IPS-18a (cell line): ENCODE measurements around the gene B2M.
"Not testable (repeated sequence)": the region's sequence is repeated elsewhere in the genome, so short reads cannot be mapped to it uniquely, and the experiment has no call there.

Experiments used
- H3K27ac ChIP-seq: one replicate; pipeline ENCODE4 v1.5.1; 2013; ENCODE audit warnings: low read length
- H3K27me3 ChIP-seq: one replicate; pipeline ENCODE4 v1.6.1; 2013; ENCODE audit warnings: mild to moderate bottlenecking, low read length; ENCODE audit not compliant: control insufficient read depth, insufficient read depth
- H3K36me3 ChIP-seq: one replicate; pipeline ENCODE4 v1.6.1; 2013; ENCODE audit warnings: low read depth, low read length; ENCODE audit not compliant: control insufficient read depth
- H3K4me1 ChIP-seq: one replicate; pipeline ENCODE4 v1.6.1; 2013; ENCODE audit warnings: low read depth, low read length; ENCODE audit not compliant: control insufficient read depth
- H3K4me3 ChIP-seq: one replicate; pipeline ENCODE4 v1.5.1; 2013; ENCODE audit warnings: low read length
- H3K9ac ChIP-seq: one replicate; pipeline ENCODE4 v1.6.1; 2013; ENCODE audit warnings: mild to moderate bottlenecking, low read length, moderate library complexity
- H3K9me3 ChIP-seq: one replicate; pipeline ENCODE4 v1.6.1; 2013; ENCODE audit warnings: low read depth, low read length; ENCODE audit not compliant: control insufficient read depth

B2M gene

DNA sequence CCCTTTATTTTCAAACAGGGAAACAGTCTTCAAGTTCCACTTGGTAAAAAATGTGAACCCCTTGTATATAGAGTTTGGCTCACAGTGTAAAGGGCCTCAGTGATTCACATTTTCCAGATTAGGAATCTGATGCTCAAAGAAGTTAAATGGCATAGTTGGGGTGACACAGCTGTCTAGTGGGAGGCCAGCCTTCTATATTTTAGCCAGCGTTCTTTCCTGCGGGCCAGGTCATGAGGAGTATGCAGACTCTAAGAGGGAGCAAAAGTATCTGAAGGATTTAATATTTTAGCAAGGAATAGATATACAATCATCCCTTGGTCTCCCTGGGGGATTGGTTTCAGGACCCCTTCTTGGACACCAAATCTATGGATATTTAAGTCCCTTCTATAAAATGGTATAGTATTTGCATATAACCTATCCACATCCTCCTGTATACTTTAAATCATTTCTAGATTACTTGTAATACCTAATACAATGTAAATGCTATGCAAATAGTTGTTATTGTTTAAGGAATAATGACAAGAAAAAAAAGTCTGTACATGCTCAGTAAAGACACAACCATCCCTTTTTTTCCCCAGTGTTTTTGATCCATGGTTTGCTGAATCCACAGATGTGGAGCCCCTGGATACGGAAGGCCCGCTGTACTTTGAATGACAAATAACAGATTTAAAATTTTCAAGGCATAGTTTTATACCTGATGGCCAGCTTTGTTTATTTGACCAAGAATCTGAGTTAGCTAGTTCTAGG lies 7.0 kb downstream of the B2M start:
- H3K36me3 ChIP-seq, result peaks cover 28% of the 10 kb centered on the region
- H3K4me1 ChIP-seq, result no peaks in the 10 kb centered on the region
- H3K27ac ChIP-seq, result no peak overlapping the region
- no peaks in the 10 kb centered on the region for H3K27me3 ChIP-seq
- no peak overlapping the region for H3K4me3 ChIP-seq
- no peaks in the 10 kb centered on the region for H3K9me3 ChIP-seq
- no peak overlapping the region for H3K9ac ChIP-seq

DNA sequence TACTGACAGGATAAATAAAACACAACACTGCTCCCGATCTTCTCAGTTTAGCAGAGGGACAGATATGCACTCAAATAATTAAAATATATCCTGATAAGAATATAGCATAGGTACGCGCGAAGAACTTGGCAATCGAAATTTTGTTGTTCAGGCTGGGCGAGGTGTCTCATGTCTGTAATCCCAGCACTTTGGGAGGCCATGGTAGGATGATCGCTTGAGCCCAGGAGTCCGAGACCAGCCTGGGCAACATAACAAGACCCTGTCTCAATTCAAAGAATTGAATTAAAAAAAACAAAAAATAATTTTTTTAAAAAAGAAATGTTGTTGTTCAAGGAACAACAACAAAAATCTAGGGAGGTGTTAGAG lies 7.6 kb downstream of the B2M start:
- H3K27me3 ChIP-seq, result no peaks in the 10 kb centered on the region
- H3K9ac ChIP-seq, result no peak overlapping the region
- H3K27ac ChIP-seq, result no peak overlapping the region
- H3K36me3 ChIP-seq, result peaks cover 28% of the 10 kb centered on the region
- no peaks in the 10 kb centered on the region for H3K4me1 ChIP-seq
- H3K9me3 ChIP-seq, result no peaks in the 10 kb centered on the region
- no peak overlapping the region for H3K4me3 ChIP-seq

DNA sequence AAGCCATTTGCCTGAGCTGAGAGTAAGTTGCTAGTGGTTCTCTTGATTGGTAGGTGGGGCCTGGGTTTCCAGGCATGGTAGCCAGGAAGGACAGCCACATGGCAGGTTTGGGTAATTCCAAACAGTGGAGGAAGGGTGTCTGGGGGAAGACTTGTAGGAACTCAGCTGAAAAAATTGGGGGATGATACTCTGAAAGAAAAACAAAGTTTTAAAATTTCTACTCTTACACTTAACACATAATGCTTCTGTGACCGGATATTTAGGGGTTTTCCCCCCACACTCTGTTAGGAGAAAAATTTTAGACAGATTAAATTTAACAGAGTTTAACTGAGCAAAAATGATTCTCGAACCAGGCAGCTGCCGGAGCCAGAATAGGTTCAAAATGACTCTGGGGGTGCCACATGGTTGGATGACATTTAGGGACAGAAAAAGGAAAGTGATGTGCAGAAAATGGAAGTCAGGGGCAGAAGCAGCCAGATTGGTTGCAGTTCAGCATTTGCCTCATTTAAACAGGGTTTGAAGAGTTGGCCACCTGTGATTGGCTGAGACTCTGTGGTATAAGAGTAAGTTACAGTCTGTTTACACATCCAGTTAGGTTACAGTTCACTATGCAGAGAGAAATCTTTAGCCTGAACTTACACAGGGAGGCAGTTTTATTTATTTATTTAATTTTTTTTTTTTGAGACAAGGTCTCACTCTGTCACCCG lies 8.1 kb downstream of the B2M start:
- H3K4me1 ChIP-seq, result no peaks in the 10 kb centered on the region
- H3K9ac ChIP-seq, result no peak overlapping the region
- H3K4me3 ChIP-seq, result no peak overlapping the region
- H3K27ac ChIP-seq, result no peak overlapping the region
- H3K27me3 ChIP-seq, result no peaks in the 10 kb centered on the region
- H3K36me3 ChIP-seq, result peaks cover 28% of the 10 kb centered on the region
- H3K9me3 ChIP-seq, result no peaks in the 10 kb centered on the region

DNA sequence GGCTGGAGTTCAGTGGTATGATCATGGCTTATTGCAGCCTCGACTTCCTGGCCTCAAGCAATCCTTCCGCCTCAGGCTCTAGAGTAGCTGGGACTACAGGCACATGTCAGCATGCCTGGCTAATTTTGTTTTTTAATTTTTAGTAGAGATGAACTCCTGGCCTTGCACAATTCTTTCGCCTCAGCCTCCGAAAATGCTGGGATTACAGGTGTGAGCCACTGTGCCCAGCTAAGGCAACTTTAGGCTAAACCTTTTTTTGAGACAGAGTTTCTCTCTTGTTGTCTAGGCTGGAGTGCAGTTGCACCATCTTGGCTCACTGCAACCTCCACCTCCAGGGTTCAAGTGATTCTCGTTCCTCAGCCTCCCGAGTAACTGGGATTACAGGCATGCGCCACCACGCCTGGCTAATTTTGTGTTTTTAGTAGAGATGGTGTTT lies 8.7 kb downstream of the B2M start:
- H3K9ac ChIP-seq, H3K4me3 ChIP-seq, H3K27ac ChIP-seq, H3K9me3 ChIP-seq, H3K4me1 ChIP-seq, H3K27me3 ChIP-seq: not testable (repeated sequence)
- peaks cover 28% of the 10 kb centered on the region for H3K36me3 ChIP-seq

DNA sequence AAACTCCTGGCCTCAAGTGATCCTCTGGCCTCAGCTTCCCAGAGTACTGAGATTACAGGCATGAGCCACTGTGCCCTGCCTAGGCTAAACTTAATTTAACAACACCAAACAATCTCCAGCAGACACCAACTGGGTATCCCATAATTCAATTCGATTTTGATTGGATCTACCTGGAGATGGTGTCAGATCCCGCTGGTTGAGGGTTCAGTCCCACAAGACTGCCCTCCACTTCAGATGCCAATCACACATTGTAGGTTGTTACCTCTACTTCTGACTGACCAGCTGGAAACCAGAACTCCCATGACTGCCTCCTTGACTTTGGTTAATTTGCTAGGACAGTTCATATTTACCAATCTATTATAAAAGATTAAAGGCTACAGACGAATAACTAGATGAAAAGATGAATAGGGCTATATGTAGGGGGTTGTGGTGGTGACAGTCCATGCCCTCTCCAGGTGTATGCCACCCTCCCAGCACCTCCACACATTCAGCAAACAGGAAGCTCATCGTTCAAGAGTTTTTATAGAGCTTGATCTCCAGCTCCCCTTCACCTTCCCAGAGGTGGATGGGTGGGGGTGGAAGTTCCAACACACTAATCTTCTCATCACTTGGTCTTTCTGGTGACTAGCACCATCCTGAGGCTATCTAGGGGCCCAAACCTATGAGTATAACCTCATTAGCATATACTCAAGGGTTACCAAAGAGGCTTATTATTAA lies 9.3 kb downstream of the B2M start:
- no peaks in the 10 kb centered on the region for H3K4me1 ChIP-seq
- H3K27me3 ChIP-seq, result no peaks in the 10 kb centered on the region
- no peaks in the 10 kb centered on the region for H3K9me3 ChIP-seq
- H3K4me3 ChIP-seq, result no peak overlapping the region
- H3K36me3 ChIP-seq, result peaks cover 25% of the 10 kb centered on the region
- H3K9ac ChIP-seq, result no peak overlapping the region
- no peak overlapping the region for H3K27ac ChIP-seq

DNA sequence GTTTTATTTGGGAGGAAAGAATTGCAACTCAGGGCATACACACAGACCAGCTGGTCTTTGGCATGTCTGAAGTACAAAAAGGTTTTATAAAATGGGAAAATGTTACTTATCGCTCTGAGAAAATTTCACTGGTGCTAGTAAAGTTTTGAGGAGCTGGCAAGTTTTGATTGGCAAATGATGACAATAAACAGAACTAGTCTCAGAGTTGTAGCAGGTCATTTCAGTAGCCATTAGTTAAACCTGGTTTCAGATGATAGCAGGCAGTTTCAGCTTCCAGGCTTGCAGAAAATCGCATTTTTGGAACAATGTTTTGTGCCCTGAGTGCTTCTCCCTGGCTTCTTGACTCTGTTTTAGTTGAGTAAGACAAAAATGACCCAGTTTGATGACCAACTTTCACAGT lies 10.7 kb downstream of the B2M start:
- peaks cover 11% of the 10 kb centered on the region for H3K36me3 ChIP-seq
- no peak overlapping the region for H3K27ac ChIP-seq
- no peak overlapping the region for H3K4me3 ChIP-seq
- no peaks in the 10 kb centered on the region for H3K9me3 ChIP-seq
- no peaks in the 10 kb centered on the region for H3K27me3 ChIP-seq
- no peak overlapping the region for H3K9ac ChIP-seq
- H3K4me1 ChIP-seq, result peaks cover 8% of the 10 kb centered on the region

DNA sequence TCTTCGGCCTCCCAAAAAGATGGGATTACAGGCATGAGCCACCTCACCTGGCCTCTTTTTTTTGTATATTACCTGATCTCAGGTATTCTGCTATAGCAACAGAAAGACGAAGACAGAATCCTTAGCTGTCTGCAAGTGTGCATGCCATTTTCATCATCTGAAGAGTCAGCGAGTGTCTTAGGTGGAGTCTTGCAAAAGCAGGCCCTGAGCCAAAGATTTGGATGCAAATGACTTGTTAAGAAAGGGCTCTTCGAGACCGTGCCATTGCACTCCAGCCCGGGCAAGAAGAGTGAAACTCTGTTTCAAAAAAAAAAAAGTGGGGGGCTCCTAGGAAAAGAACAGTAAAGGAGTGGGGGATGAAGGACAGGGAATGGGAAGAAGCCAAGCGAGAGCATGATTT lies 14.8 kb downstream of the B2M start:
- Histone ChIP-seq H3K9me3 (no peaks in the 10 kb centered on the region), H3K27me3 (peaks cover 10% of the 10 kb centered on the region), H3K27ac (no peak overlapping the region), H3K4me1 (peaks cover 17% of the 10 kb centered on the region), H3K9ac (peak overlapping the region; percentile 4), H3K36me3 (no peaks in the 10 kb centered on the region), H3K4me3 (no peak overlapping the region)

DNA sequence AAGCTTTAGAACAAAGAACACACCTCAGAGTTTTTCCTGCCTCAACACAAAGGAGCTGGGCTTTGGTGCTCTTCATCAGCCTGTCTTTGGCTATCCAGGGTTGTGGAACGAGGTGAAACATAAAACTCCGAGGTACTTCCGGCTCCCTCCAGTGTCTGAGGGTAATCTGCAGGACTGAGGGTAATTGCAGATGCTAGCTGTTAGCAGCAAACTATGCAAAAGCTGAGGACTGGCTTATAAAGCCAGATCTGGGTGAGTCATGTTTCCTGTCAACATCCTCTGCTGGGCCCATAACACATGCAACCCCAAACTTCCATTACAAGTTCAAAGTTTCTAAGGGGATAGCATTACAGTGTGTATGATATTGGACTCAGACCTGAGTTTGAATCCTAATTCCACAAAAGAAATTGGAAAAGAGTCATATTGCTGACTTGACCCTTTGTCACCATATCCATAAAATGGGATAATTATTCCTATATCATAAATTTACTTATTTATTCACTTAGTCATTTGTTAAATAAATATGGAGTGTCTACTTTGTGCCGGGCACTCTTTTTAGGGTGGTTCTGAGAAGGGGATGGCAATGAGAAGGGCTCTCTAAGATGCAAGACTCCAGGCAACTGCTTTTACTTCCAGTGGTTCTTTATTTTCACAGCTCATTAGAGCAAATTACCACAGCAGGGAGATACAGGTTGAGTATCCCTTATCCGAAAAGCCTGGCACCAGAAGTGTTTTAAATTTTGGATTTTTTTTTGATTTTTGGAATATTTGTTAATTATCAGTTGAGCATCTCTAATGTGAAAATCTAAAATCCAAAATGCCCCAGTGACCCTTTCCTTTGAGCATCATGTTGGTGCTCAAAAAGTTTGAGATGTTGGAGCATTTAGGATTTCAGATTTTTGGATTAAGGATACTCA lies 15.5 kb downstream of the B2M start:
- no peaks in the 10 kb centered on the region for H3K36me3 ChIP-seq
- H3K9me3 ChIP-seq, result no peaks in the 10 kb centered on the region
- peak overlapping the region; percentile 4 for H3K9ac ChIP-seq
- H3K4me1 ChIP-seq, result peaks cover 17% of the 10 kb centered on the region
- H3K27ac ChIP-seq, result no peak overlapping the region
- peaks cover 10% of the 10 kb centered on the region for H3K27me3 ChIP-seq
- no peak overlapping the region for H3K4me3 ChIP-seq

DNA sequence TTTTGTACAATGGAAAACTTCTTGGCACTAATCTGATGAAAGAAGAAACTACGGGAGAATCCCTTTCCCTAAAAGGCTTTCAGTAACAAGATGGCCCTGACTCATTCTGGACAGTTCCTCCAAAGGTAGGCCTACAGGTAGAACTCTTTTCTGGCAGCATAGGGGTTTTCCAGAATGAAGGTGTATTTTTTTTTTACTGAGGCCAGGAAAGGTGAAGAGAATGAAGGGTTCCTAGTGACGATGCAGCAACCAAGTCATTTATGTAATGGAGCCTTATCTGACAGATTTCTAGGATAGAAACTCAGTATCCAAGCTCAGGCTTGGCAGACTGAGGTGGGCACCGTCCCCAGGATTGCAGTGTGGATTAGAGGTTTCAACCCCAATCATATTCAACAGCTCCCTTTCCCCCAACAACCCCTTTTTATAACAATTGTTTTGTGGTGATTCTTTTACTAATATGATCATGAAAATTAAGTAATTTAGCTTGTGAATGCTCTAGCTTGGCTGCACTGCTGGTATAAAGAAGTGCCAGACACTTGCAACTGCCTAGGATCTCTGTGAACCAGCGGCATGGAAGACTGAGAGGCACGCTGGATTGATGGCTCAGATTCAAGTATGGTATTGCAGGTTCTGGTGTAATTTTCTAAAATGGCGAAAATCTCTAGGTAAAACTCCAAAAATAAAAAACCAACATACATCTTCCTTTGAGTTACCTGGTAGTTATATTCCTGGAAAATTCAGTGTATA lies 16.3 kb downstream of the B2M start:
- Histone ChIP-seq H3K36me3 (no peaks in the 10 kb centered on the region), H3K4me1 (peaks cover 17% of the 10 kb centered on the region), H3K9ac (no peak overlapping the region), H3K9me3 (no peaks in the 10 kb centered on the region), H3K4me3 (peak overlapping the region; percentile 82), H3K27me3 (peaks cover 10% of the 10 kb centered on the region), H3K27ac (no peak overlapping the region)

DNA sequence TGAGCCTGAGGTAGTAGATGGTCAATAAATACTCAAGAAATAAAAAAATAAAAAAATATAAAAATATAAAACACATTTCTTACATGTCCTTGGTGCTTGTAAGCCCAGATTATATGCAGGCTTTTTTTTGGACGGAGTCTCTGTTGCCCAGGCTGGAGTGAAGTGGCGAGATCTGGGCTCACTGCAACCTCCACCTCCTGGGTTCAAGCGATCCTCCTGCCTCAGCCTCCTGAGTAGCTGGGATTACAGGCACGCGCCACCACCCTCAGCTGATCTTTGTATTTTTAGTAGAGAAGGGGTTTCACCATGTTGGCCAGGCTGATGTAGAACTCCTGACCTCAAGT lies 16.9 kb downstream of the B2M start:
- not testable (repeated sequence) for H3K36me3 ChIP-seq, H3K9me3 ChIP-seq
- peak overlapping the region; percentile 80 for H3K27ac ChIP-seq
- peak overlapping the region; percentile 82 for H3K4me3 ChIP-seq
- peak overlapping the region; percentile 56 for H3K9ac ChIP-seq
- peaks cover 17% of the 10 kb centered on the region for H3K4me1 ChIP-seq
- peaks cover 10% of the 10 kb centered on the region for H3K27me3 ChIP-seq
